GM23338 (cell line): Measurements from ENCODE around the gene CTDP1. TPM values are rescaled to one million over a fixed set of nuclear protein-coding genes. Genes with fewer than 3 reads are reported as not detected.

Source experiments
- ATAC-seq: fragments of 200-7000 bp; cut with Tn5 transposase; 3 replicates; pipeline ENCODE4 v1.9.1; 2020
- DNase-seq: peaks from one replicate; pipeline ENCODE4 v3.0.0-alpha.2; 2015; ENCODE audit warnings: low spot score
- H2AFZ ChIP-seq: fragments of 200-600 bp; sonication (generic); 2 replicates; pipeline ENCODE4 v1.8.0; 2016; ENCODE audit warnings: antibody characterized with exemption, mild to moderate bottlenecking, moderate library complexity
- H3F3A ChIP-seq: fragments of 200-600 bp; sonication (generic); replicated peaks from 2 replicates; pipeline ENCODE4 v1.8.0; 2017; ENCODE audit warnings: antibody characterized with exemption, mixed run types, low read depth
- H3K27ac ChIP-seq: fragments of 200-600 bp; sonication (generic); 2 replicates; pipeline ENCODE4 v1.6.1; 2016; ENCODE audit warnings: low read depth
- H3K27me3 ChIP-seq: fragments of 200-600 bp; sonication (generic); 2 replicates; pipeline ENCODE4 v1.8.0; 2016; ENCODE audit warnings: mild to moderate bottlenecking, mixed run types, moderate library complexity; ENCODE audit not compliant: insufficient read depth
- H3K36me3 ChIP-seq: fragments of 200-600 bp; sonication (generic); 2 replicates; pipeline ENCODE4 v1.8.0; 2016; ENCODE audit warnings: mild to moderate bottlenecking; ENCODE audit not compliant: insufficient read depth
- H3K4me1 ChIP-seq: fragments of 200-600 bp; sonication (generic); 2 replicates; pipeline ENCODE4 v1.8.0; 2016; ENCODE audit warnings: mild to moderate bottlenecking, moderate library complexity; ENCODE audit not compliant: insufficient read depth
- H3K4me2 ChIP-seq: fragments of 200-600 bp; sonication (generic); 2 replicates; pipeline ENCODE4 v1.7.1; 2017; ENCODE audit warnings: mixed run types
- H3K4me3 ChIP-seq: fragments of 200-600 bp; sonication (generic); 2 replicates; pipeline ENCODE4 v1.6.1; 2016; ENCODE audit warnings: mixed run types
- H3K79me2 ChIP-seq: fragments of 200-600 bp; sonication (generic); replicated peaks from 2 replicates; pipeline ENCODE4 v1.8.0; 2017; ENCODE audit warnings: mild to moderate bottlenecking; ENCODE audit not compliant: insufficient read depth
- H3K9me2 ChIP-seq: fragments of 200-600 bp; sonication (generic); 2 replicates; pipeline ENCODE4 v1.8.0; 2017; ENCODE audit not compliant: insufficient read depth
- H4K20me1 ChIP-seq: fragments of 200-600 bp; sonication (generic); replicated peaks from 2 replicates; pipeline ENCODE4 v1.8.0; 2017; ENCODE audit warnings: mild to moderate bottlenecking; ENCODE audit not compliant: insufficient read depth
- H3K27ac Mint-ChIP-seq: 2 replicates; pipeline ENCODE4 v1.8.0; 2020; ENCODE audit warnings: inconsistent platforms, mild to moderate bottlenecking, moderate library complexity, mixed read lengths
- H3K27me3 Mint-ChIP-seq: 3 replicates; pipeline ENCODE4 v1.8.0; 2022; ENCODE audit warnings: low read depth, mild to moderate bottlenecking, moderate library complexity, mixed read lengths, inconsistent platforms; ENCODE audit not compliant: insufficient read depth, poor library complexity
- H3K36me3 Mint-ChIP-seq: 3 replicates; pipeline ENCODE4 v1.8.0; 2021; ENCODE audit warnings: low read depth, mild to moderate bottlenecking, inconsistent platforms, moderate library complexity, mixed read lengths
- H3K4me1 Mint-ChIP-seq: 3 replicates; pipeline ENCODE4 v1.8.0; 2020; ENCODE audit warnings: mild to moderate bottlenecking, inconsistent platforms, mixed read lengths
- H3K4me3 Mint-ChIP-seq: 3 replicates; pipeline ENCODE4 v1.8.0; 2021; ENCODE audit warnings: moderate library complexity, mild to moderate bottlenecking, inconsistent platforms, mixed read lengths
- H3K9me3 Mint-ChIP-seq: 3 replicates; pipeline ENCODE4 v1.8.0; 2020; ENCODE audit warnings: moderate library complexity, mild to moderate bottlenecking, inconsistent platforms, mixed read lengths
- CREB1 ChIP-seq: fragments of 250-450 bp; sonication (Bioruptor Pico); IDR thresholded peaks from 2 replicates; pipeline ENCODE4 v1.5.0; 2020; ENCODE audit warnings: low read depth, mild to moderate bottlenecking, moderate library complexity
- EZH2 ChIP-seq: fragments of 200-600 bp; sonication (generic); IDR thresholded peaks from one replicate; pipeline ENCODE4 v1.8.0; 2017; ENCODE audit warnings: antibody characterized with exemption, mild to moderate bottlenecking, low read depth; ENCODE audit not compliant: unreplicated experiment
- EZH2phosphoT487 ChIP-seq: fragments of 200-600 bp; sonication (generic); IDR thresholded peaks from one replicate; pipeline ENCODE4 v1.8.1; 2018; ENCODE audit warnings: antibody characterized with exemption; ENCODE audit not compliant: unreplicated experiment
- JUNB ChIP-seq: IDR thresholded peaks from one replicate; pipeline ENCODE4 v1.6.1; 2016; ENCODE audit warnings: antibody characterized with exemption; ENCODE audit not compliant: unreplicated experiment
- NANOG ChIP-seq: IDR thresholded peaks from 2 replicates; pipeline ENCODE4 v1.6.1; 2016; ENCODE audit warnings: antibody characterized with exemption, borderline replicate concordance
- POLR2AphosphoS5 ChIP-seq: IDR thresholded peaks from 2 replicates; pipeline ENCODE4 v1.6.1; 2016; ENCODE audit warnings: antibody characterized with exemption, low read depth
- STAT1 ChIP-seq: IDR thresholded peaks from one replicate; pipeline ENCODE4 v1.6.1; 2016; ENCODE audit warnings: antibody characterized with exemption; ENCODE audit not compliant: unreplicated experiment
- ZNF114 ChIP-seq: fragments of 250-450 bp; sonication (Bioruptor Pico); IDR thresholded peaks from 2 replicates; pipeline ENCODE4 v1.5.0; 2020; ENCODE audit warnings: mild to moderate bottlenecking, moderate library complexity
- ZNF331 ChIP-seq: fragments of 250-450 bp; sonication (Bioruptor Pico); IDR thresholded peaks from 2 replicates; pipeline ENCODE4 v1.5.0; 2020; ENCODE audit warnings: low read depth, mild to moderate bottlenecking, moderate library complexity
- polyA plus RNA-seq: library from polyadenylated mRNA; unstranded; fragments of >200 nt; fragmentation: Nextera tagmentation; extraction: Ambion mirVana; gene quantifications from 2 replicates; pipeline ENCODE4 v1.2.1, GENCODE V29; 2016
- total RNA-seq: library from RNA; depleted of rRNA; stranded (reverse); fragments of >200 nt; shearing (Covaris generic); gene quantifications from 2 replicates; pipeline ENCODE4 v1.2.3, GENCODE V29; 2014
- TF ChIP-seq, protein P1 (sequence below): IDR thresholded peaks from 2 replicates; pipeline ENCODE4 v1.6.1; 2016; ENCODE audit warnings: antibody characterized with exemption
- TF ChIP-seq, protein P2 (sequence below), 2 experiments: fragments of 200-600 bp in 1 of 2; sonication (generic) in 1 of 2; conservative IDR thresholded peaks; 2 replicates each; pipeline versions ENCODE4 v1.5.1 to v1.6.1; 2016 to 2017; ENCODE audit warnings: antibody characterized with exemption in 2 of 2, low read depth in 2 of 2, mild to moderate bottlenecking in 2 of 2, moderate library complexity in 1 of 2
- TF ChIP-seq, protein P3 (sequence below): IDR thresholded peaks from one replicate; pipeline ENCODE4 v1.6.1; 2018; ENCODE audit warnings: antibody characterized with exemption; ENCODE audit not compliant: unreplicated experiment
- TF ChIP-seq, protein P4 (sequence below): fragments of 250-450 bp; sonication (Bioruptor Pico); IDR thresholded peaks from 2 replicates; pipeline ENCODE4 v1.5.0; 2020; ENCODE audit warnings: mild to moderate bottlenecking, moderate library complexity

CTDP1 gene
- total and polyA plus RNA-seq, 2 experiments from 2014 or later, result 9.4 to 51.6 TPM

DNA sequence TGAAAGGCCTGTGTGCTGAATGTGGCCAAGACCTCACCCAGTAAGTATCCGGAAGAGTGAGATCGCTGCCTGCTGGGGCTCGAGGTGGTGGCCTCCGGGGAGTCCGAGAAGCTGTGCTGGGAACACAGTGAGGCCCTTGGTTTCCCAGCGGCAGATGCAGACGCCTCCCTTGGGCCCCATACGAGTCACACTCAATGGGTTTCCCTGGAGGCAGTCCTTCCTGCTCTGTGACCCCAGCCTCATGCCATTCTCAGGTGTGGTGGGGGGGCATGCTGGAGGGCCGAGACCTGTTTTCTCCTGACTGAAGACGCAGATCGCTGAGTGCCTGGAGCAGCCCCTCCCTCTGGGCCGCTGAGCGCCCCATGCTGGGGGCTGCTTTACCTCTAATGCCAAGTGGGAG, 15.7 kb downstream of the CTDP1 start:
- Histone ChIP-seq H3K9me2 (no peaks in the 10 kb centered on the region), H3K79me2 (peaks cover 36% of the 10 kb centered on the region), H3K4me2 (no peak overlapping the region), H3K27ac (no peak overlapping the region), H3K4me1 (no peaks in the 10 kb centered on the region; the same call in 1 of the 2 replicates), H3F3A (no peaks in the 10 kb centered on the region), H3K36me3 (no peaks in the 10 kb centered on the region), H3K27me3 (no peaks in the 10 kb centered on the region), H2AFZ (no peak overlapping the region), H4K20me1 (peaks cover 21% of the 10 kb centered on the region), H3K4me3 (no peak overlapping the region)
- ATAC-seq (no peak), DNase-seq (no peak)
- peaks cover 37% of the 10 kb centered on the region for H3K36me3 Mint-ChIP-seq
- H3K27me3 Mint-ChIP-seq, result peaks cover 9% of the 10 kb centered on the region
- no peak overlapping the region for H3K4me3 Mint-ChIP-seq
- no peaks in the 10 kb centered on the region for H3K9me3 Mint-ChIP-seq
- no peak overlapping the region for H3K27ac Mint-ChIP-seq
- TF ChIP-seq EZH2phosphoT487 (no peak), ZNF331 (CRISPR knock-in tag) (no peak), JUNB (no peak), ZNF114 (no peak), POLR2AphosphoS5 (no peak), NANOG (no peak), STAT1 (no peak), CREB1 (CRISPR knock-in tag) (no peak), EZH2 (no peak)
- TF ChIP-seq, protein P1, sequence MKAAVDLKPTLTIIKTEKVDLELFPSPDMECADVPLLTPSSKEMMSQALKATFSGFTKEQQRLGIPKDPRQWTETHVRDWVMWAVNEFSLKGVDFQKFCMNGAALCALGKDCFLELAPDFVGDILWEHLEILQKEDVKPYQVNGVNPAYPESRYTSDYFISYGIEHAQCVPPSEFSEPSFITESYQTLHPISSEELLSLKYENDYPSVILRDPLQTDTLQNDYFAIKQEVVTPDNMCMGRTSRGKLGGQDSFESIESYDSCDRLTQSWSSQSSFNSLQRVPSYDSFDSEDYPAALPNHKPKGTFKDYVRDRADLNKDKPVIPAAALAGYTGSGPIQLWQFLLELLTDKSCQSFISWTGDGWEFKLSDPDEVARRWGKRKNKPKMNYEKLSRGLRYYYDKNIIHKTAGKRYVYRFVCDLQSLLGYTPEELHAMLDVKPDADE, result no peak
- TF ChIP-seq, protein P2, sequence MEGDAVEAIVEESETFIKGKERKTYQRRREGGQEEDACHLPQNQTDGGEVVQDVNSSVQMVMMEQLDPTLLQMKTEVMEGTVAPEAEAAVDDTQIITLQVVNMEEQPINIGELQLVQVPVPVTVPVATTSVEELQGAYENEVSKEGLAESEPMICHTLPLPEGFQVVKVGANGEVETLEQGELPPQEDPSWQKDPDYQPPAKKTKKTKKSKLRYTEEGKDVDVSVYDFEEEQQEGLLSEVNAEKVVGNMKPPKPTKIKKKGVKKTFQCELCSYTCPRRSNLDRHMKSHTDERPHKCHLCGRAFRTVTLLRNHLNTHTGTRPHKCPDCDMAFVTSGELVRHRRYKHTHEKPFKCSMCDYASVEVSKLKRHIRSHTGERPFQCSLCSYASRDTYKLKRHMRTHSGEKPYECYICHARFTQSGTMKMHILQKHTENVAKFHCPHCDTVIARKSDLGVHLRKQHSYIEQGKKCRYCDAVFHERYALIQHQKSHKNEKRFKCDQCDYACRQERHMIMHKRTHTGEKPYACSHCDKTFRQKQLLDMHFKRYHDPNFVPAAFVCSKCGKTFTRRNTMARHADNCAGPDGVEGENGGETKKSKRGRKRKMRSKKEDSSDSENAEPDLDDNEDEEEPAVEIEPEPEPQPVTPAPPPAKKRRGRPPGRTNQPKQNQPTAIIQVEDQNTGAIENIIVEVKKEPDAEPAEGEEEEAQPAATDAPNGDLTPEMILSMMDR (conservative IDR thresholded peaks at IDR 0.05; ENCODE audit: low read depth in 2 of 2), result no peak
- TF ChIP-seq, protein P3, sequence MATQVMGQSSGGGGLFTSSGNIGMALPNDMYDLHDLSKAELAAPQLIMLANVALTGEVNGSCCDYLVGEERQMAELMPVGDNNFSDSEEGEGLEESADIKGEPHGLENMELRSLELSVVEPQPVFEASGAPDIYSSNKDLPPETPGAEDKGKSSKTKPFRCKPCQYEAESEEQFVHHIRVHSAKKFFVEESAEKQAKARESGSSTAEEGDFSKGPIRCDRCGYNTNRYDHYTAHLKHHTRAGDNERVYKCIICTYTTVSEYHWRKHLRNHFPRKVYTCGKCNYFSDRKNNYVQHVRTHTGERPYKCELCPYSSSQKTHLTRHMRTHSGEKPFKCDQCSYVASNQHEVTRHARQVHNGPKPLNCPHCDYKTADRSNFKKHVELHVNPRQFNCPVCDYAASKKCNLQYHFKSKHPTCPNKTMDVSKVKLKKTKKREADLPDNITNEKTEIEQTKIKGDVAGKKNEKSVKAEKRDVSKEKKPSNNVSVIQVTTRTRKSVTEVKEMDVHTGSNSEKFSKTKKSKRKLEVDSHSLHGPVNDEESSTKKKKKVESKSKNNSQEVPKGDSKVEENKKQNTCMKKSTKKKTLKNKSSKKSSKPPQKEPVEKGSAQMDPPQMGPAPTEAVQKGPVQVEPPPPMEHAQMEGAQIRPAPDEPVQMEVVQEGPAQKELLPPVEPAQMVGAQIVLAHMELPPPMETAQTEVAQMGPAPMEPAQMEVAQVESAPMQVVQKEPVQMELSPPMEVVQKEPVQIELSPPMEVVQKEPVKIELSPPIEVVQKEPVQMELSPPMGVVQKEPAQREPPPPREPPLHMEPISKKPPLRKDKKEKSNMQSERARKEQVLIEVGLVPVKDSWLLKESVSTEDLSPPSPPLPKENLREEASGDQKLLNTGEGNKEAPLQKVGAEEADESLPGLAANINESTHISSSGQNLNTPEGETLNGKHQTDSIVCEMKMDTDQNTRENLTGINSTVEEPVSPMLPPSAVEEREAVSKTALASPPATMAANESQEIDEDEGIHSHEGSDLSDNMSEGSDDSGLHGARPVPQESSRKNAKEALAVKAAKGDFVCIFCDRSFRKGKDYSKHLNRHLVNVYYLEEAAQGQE, result no peak
- TF ChIP-seq, protein P4, sequence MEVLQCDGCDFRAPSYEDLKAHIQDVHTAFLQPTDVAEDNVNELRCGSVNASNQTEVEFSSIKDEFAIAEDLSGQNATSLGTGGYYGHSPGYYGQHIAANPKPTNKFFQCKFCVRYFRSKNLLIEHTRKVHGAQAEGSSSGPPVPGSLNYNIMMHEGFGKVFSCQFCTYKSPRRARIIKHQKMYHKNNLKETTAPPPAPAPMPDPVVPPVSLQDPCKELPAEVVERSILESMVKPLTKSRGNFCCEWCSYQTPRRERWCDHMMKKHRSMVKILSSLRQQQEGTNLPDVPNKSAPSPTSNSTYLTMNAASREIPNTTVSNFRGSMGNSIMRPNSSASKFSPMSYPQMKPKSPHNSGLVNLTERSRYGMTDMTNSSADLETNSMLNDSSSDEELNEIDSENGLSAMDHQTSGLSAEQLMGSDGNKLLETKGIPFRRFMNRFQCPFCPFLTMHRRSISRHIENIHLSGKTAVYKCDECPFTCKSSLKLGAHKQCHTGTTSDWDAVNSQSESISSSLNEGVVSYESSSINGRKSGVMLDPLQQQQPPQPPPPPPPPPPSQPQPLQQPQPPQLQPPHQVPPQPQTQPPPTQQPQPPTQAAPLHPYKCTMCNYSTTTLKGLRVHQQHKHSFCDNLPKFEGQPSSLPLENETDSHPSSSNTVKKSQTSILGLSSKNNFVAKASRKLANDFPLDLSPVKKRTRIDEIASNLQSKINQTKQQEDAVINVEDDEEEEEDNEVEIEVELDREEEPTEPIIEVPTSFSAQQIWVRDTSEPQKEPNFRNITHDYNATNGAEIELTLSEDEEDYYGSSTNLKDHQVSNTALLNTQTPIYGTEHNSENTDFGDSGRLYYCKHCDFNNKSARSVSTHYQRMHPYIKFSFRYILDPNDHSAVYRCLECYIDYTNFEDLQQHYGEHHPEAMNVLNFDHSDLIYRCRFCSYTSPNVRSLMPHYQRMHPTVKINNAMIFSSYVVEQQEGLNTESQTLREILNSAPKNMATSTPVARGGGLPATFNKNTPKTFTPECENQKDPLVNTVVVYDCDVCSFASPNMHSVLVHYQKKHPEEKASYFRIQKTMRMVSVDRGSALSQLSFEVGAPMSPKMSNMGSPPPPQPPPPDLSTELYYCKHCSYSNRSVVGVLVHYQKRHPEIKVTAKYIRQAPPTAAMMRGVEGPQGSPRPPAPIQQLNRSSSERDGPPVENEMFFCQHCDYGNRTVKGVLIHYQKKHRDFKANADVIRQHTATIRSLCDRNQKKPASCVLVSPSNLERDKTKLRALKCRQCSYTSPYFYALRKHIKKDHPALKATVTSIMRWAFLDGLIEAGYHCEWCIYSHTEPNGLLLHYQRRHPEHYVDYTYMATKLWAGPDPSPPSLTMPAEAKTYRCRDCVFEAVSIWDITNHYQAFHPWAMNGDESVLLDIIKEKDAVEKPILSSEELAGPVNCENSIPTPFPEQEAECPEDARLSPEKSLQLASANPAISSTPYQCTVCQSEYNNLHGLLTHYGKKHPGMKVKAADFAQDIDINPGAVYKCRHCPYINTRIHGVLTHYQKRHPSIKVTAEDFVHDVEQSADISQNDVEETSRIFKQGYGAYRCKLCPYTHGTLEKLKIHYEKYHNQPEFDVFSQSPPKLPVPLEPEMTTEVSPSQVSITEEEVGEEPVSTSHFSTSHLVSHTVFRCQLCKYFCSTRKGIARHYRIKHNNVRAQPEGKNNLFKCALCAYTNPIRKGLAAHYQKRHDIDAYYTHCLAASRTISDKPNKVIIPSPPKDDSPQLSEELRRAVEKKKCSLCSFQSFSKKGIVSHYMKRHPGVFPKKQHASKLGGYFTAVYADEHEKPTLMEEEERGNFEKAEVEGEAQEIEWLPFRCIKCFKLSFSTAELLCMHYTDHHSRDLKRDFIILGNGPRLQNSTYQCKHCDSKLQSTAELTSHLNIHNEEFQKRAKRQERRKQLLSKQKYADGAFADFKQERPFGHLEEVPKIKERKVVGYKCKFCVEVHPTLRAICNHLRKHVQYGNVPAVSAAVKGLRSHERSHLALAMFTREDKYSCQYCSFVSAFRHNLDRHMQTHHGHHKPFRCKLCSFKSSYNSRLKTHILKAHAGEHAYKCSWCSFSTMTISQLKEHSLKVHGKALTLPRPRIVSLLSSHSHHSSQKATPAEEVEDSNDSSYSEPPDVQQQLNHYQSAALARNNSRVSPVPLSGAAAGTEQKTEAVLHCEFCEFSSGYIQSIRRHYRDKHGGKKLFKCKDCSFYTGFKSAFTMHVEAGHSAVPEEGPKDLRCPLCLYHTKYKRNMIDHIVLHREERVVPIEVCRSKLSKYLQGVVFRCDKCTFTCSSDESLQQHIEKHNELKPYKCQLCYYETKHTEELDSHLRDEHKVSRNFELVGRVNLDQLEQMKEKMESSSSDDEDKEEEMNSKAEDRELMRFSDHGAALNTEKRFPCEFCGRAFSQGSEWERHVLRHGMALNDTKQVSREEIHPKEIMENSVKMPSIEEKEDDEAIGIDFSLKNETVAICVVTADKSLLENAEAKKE (CRISPR knock-in tag), result no peak
- H3K4me1 Mint-ChIP-seq, result peaks cover 23% of the 10 kb centered on the region
